Ishikawa (cell line): ENCODE measurements around the gene NRIP2.

ENCODE experiments used
- CEBPB ChIP-seq: IDR thresholded peaks from 2 replicates; pipeline ENCODE4 v1.6.1; 2012
- CREB1 ChIP-seq: IDR thresholded peaks from 2 replicates; pipeline ENCODE4 v1.6.1; 2012; ENCODE audit warnings: low read depth
- EGR1 ChIP-seq: IDR thresholded peaks from 2 replicates; pipeline ENCODE4 v1.6.1; 2012
- EP300 ChIP-seq: IDR thresholded peaks from 2 replicates; pipeline ENCODE4 v1.6.1; 2012; ENCODE audit warnings: borderline replicate concordance
- FOXM1 ChIP-seq: IDR thresholded peaks from 2 replicates; pipeline ENCODE4 v1.6.1; 2012; ENCODE audit warnings: low read depth, borderline replicate concordance
- NFIC ChIP-seq: IDR thresholded peaks from 2 replicates; pipeline ENCODE4 v1.6.1; 2012
- RAD21 ChIP-seq: IDR thresholded peaks from 2 replicates; pipeline ENCODE4 v1.6.1; 2012; ENCODE audit warnings: low read depth
- TAF1 ChIP-seq: IDR thresholded peaks from 2 replicates; pipeline ENCODE4 v1.6.1; 2012; ENCODE audit warnings: low read depth, mild to moderate bottlenecking
- TCF12 ChIP-seq: IDR thresholded peaks from 2 replicates; pipeline ENCODE4 v1.6.1; 2012; ENCODE audit warnings: low read depth
- TEAD4 ChIP-seq: IDR thresholded peaks from 2 replicates; pipeline ENCODE4 v1.6.1; 2012
- YY1 ChIP-seq: IDR thresholded peaks from 2 replicates; pipeline ENCODE4 v1.6.1; 2012; ENCODE audit warnings: low read depth
- ZBTB7A ChIP-seq: IDR thresholded peaks from 2 replicates; pipeline ENCODE4 v1.6.1; 2012; ENCODE audit warnings: low read depth
- TF ChIP-seq, protein P1 (sequence below): IDR thresholded peaks from 2 replicates; pipeline ENCODE4 v1.6.1; 2012
- TF ChIP-seq, protein P2 (sequence below): IDR thresholded peaks from 2 replicates; pipeline ENCODE4 v1.6.1; 2012
- TF ChIP-seq, protein P3 (sequence below): IDR thresholded peaks from 2 replicates; pipeline ENCODE4 v1.6.1; 2012; ENCODE audit warnings: low read depth, mild to moderate bottlenecking

The NRIP2 gene

DNA sequence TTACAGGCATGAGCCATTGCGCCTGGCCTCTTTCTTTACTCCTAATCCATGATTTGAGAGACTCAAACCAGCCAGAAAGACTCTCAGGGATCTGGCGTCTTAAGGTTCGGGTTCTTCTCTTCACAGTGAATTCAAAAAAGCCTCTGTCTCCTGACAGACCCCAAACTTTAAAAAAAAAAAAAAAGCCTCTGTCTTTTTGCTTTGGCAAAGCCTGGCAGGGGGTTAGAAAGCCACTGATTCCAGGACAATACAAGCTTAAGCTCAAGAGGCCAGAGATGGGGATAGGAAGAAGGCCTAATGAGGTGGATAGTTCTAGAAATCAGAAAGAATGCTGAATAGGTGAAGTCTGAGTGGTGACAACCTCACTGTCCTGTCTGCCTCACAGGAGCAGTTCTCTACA lies 8.8 kb downstream of the NRIP2 start:
- TF ChIP-seq TEAD4 (no peak), TAF1 (no peak), CREB1 (no peak), NFIC (no peak), CEBPB (no peak), YY1 (no peak), TCF12 (no peak), ZBTB7A (no peak)
- TF ChIP-seq, protein P1, sequence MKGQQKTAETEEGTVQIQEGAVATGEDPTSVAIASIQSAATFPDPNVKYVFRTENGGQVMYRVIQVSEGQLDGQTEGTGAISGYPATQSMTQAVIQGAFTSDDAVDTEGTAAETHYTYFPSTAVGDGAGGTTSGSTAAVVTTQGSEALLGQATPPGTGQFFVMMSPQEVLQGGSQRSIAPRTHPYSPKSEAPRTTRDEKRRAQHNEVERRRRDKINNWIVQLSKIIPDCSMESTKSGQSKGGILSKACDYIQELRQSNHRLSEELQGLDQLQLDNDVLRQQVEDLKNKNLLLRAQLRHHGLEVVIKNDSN: no peak
- TF ChIP-seq, protein P2, sequence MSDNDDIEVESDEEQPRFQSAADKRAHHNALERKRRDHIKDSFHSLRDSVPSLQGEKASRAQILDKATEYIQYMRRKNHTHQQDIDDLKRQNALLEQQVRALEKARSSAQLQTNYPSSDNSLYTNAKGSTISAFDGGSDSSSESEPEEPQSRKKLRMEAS: no peak
- TF ChIP-seq, protein P3, sequence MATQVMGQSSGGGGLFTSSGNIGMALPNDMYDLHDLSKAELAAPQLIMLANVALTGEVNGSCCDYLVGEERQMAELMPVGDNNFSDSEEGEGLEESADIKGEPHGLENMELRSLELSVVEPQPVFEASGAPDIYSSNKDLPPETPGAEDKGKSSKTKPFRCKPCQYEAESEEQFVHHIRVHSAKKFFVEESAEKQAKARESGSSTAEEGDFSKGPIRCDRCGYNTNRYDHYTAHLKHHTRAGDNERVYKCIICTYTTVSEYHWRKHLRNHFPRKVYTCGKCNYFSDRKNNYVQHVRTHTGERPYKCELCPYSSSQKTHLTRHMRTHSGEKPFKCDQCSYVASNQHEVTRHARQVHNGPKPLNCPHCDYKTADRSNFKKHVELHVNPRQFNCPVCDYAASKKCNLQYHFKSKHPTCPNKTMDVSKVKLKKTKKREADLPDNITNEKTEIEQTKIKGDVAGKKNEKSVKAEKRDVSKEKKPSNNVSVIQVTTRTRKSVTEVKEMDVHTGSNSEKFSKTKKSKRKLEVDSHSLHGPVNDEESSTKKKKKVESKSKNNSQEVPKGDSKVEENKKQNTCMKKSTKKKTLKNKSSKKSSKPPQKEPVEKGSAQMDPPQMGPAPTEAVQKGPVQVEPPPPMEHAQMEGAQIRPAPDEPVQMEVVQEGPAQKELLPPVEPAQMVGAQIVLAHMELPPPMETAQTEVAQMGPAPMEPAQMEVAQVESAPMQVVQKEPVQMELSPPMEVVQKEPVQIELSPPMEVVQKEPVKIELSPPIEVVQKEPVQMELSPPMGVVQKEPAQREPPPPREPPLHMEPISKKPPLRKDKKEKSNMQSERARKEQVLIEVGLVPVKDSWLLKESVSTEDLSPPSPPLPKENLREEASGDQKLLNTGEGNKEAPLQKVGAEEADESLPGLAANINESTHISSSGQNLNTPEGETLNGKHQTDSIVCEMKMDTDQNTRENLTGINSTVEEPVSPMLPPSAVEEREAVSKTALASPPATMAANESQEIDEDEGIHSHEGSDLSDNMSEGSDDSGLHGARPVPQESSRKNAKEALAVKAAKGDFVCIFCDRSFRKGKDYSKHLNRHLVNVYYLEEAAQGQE: no peak

DNA sequence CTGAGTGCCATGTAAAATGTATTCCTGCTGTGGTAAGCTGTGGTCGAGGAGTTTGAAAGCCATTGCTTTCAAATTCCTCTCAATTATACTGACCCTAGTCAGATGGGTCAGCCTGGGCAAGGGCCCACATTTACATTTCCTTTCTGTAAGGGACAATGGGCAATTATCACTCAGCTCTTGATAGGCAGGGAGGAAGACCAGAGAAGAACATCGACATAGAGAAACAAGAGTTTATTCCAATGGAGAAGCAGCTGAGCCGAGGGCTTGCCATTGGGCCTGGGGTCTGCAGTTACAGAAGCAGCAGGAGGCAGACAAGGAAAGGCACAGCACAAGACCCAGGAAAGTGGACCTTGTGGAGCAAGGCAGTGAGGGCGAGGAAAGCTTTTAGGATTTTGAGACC lies 9.7 kb downstream of the NRIP2 start:
- TF ChIP-seq, protein P2: no peak
- TF ChIP-seq CEBPB (no peak), RAD21 (no peak), TAF1 (no peak), EGR1 (no peak), TCF12 (no peak), EP300 (no peak), CREB1 (no peak), YY1 (no peak), FOXM1 (no peak), ZBTB7A (no peak), NFIC (no peak)
- TF ChIP-seq, protein P1: no peak

DNA sequence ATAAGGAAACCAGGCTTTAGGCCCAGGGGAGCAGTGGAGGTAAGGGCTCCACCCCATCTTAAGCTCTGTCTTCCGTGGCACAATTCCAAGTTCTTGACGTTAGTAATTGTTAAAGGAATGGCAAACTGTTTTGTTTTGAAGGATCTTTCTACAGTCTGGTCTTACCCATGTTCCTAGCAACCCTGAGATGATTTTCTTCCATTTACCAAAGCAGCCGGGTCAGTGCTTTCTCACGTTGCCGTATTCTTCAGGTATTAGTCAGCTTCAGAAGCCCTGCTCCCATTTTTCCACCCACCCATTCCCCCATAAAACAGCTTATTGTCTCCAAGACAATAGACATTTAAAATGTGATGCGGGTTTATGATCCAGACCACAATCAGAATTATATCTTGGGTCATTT lies 10.3 kb downstream of the NRIP2 start:
- TF ChIP-seq NFIC: no peak
- no peak for TF ChIP-seq TAF1
- no peak for TF ChIP-seq RAD21
- TF ChIP-seq, protein P2: no peak
- TF ChIP-seq, protein P3: no peak
- TF ChIP-seq TEAD4: no peak
- no peak for TF ChIP-seq CREB1

DNA sequence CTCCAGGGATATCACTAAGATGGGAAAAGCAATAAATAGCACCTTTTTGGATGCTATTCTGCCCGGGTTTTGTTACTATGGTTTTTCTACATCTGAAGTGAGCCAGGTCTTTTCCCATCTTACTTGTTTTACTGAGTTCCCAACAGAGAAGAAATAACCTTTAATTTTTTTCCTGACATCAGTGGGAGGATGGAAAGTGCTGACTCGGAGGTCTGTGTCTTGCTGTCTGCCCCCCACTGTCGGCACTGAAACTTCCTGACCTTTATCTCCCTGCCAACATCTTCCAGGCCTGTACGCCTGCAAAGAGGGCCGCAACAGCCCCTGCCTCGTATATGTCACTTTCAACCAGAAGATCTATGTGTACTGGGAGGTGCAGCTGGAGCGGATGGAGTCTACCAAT lies 11.4 kb downstream of the NRIP2 start:
- TF ChIP-seq RAD21: no peak
- no peak for TF ChIP-seq TCF12
- no peak for TF ChIP-seq CREB1
- TF ChIP-seq EGR1: no peak
- TF ChIP-seq, protein P3: no peak
- TF ChIP-seq, protein P1: no peak
- TF ChIP-seq CEBPB: no peak
- TF ChIP-seq YY1: no peak
- no peak for TF ChIP-seq EP300
- TF ChIP-seq, protein P2: no peak
- no peak for TF ChIP-seq ZBTB7A
- TF ChIP-seq TEAD4: no peak
- no peak for TF ChIP-seq NFIC
- no peak for TF ChIP-seq FOXM1
- no peak for TF ChIP-seq TAF1
